SK-N-MC (cell line): ENCODE results near the gene HOXA11.

Experiments used
- DNase-seq: peaks from one replicate; pipeline ENCODE4 v3.0.0-alpha.2; 2011; ENCODE audit warnings: low read depth, low spot score
- H3K27ac ChIP-seq: fragments of 200-600 bp; sonication (generic); 2 replicates; pipeline ENCODE4 v1.5.1; 2016; ENCODE audit warnings: mixed run types
- H3K36me3 ChIP-seq: fragments of 200-600 bp; sonication (generic); 2 replicates; pipeline ENCODE4 v1.6.1; 2017; ENCODE audit warnings: antibody characterized with exemption, low read length, mixed read lengths; ENCODE audit not compliant: insufficient read depth
- H3K4me3 ChIP-seq: fragments of 200-600 bp; sonication (generic); 2 replicates; pipeline ENCODE4 v1.5.1; 2016
- H3K9ac ChIP-seq: fragments of 200-600 bp; sonication (generic); 2 replicates; pipeline ENCODE4 v1.8.0; 2017; ENCODE audit warnings: mixed run types, mixed read lengths; ENCODE audit not compliant: insufficient read length
- H3K9me3 ChIP-seq: fragments of 200-600 bp; sonication (generic); 2 replicates; pipeline ENCODE4 v1.6.1; 2017; ENCODE audit warnings: low read depth, mild to moderate bottlenecking, antibody characterized with exemption, low read length, moderate library complexity, mixed read lengths
- EZH2 ChIP-seq: fragments of 200-600 bp; sonication (generic); IDR thresholded peaks from one replicate; pipeline ENCODE4 v1.6.1; 2017; ENCODE audit warnings: antibody characterized with exemption
- FOXP2 ChIP-seq: optimal IDR thresholded peaks from 2 replicates; pipeline ENCODE3; 2011; ENCODE audit warnings: mild to moderate bottlenecking, moderate library complexity; ENCODE audit not compliant: insufficient read depth; ENCODE audit errors: extremely low read length, control extremely low read depth
- POLR2AphosphoS5 ChIP-seq: IDR thresholded peaks from 2 replicates; pipeline ENCODE4 v1.6.1; 2012; ENCODE audit warnings: mild to moderate bottlenecking, low read depth, low read length, borderline replicate concordance

The HOXA11 gene

GRCh38 chr7:27131390-27131819 lies 53.6 kb downstream of the HOXA11 start:
- TF ChIP-seq POLR2AphosphoS5: no peak
- no peak for TF ChIP-seq EZH2
- TF ChIP-seq FOXP2: no peak
- no peaks in the 10 kb centered on the region for H3K36me3 ChIP-seq
- H3K4me3 ChIP-seq: peak overlapping the region; percentile 87
- no peak overlapping the region for H3K27ac ChIP-seq
- H3K9ac ChIP-seq: peak overlapping the region; percentile 66
- DNase-seq: no peak
- H3K9me3 ChIP-seq: no peaks in the 10 kb centered on the region
